Left cardiac atrium (tissue), 4 donors: Measurements from ENCODE around the gene CCR9. TPM values are rescaled to one million over a fixed set of nuclear protein-coding genes. Genes with fewer than 3 reads are reported as not detected.
"Not testable (repeated sequence)": the region's sequence is repeated elsewhere in the genome, so short reads cannot be mapped to it uniquely, and the experiment has no call there.

Experiments
- ATAC-seq, 2 donors: fragments of 200-7000 bp; cut with Tn5 transposase; one replicate each; pipeline ENCODE4 v1.9.1; 2020; ENCODE audit warnings: mild to moderate bottlenecking in 2 of 2, moderate library complexity in 2 of 2
- DNase-seq: peaks from one replicate; pipeline ENCODE4 v3.0.0-alpha.2; 2020
- intact Hi-C, 2 donors: fragments of 100-400 bp; cut with DNase I; formaldehyde crosslinking; loops; one replicate each; pipeline versions ENCODE4 v1.14.1 to v1.15.1; 2022 to 2023
- long read RNA-seq: library from polyadenylated mRNA; unstranded; transcript quantifications from one replicate; pipeline ENCODE4 v2.0.0, GENCODE V29; 2021
- total RNA-seq, 2 donors: library from RNA; stranded (reverse); fragmentation: NEBNext Ultra II Directional; extraction: Animal tissue kit (Norgen Biotek cat#: 25700); gene quantifications; one replicate each; pipeline ENCODE4 v1.2.1, GENCODE V29; 2021
- donor health status: DM: no; HTN: yes; CAD: no.
- donor health status: DM: no; HTN: yes; CAD: no; lungs with severe emphysema.
- donor health status: DM: yes; HTN: yes; CAD: no.
- donor health status: Dilated cardiomyopathy.

The CCR9 gene, protein sequence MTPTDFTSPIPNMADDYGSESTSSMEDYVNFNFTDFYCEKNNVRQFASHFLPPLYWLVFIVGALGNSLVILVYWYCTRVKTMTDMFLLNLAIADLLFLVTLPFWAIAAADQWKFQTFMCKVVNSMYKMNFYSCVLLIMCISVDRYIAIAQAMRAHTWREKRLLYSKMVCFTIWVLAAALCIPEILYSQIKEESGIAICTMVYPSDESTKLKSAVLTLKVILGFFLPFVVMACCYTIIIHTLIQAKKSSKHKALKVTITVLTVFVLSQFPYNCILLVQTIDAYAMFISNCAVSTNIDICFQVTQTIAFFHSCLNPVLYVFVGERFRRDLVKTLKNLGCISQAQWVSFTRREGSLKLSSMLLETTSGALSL
- not detected for total RNA-seq
- long read RNA-seq, result 0 reads

DNA sequence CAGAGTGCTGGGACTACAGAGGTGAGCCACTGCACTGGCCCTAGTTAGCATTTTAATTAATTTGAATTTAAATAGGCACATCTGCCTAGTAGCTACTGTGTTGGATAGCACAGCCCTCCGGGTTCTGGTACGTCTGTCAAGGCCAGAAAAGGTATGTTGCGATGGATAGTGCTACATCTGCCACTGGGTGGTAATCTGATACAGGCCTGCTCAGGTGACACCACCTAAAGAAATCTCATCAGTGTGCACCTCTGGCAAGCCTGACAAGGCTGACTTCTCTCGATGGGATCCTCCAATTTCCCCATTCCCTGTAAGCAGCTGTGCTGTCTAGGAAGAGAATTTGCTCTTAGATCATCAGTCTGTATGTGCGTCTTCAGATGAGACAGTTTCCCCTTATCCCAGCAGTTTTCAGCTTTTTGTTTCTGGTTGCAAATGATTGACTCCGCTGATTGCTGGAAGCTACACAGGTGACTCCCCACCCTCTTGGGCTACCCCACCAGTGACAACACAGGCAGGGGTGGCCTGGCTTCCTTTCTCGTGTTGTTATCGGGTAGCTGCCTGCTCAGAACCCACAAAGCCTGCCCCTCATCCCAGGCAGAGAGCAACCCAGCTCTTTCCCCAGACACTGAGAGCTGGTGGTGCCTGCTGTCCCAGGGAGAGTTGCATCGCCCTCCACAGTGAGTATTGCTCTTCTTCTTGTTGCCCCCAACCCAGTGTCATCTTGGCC, at the start of gene CCR9:
TSS of gene CCR9 (plus strand) at position 565 of the 727 bp plus-strand sequence. CDS start 8,391 bp downstream, outside the sequence.
- intact Hi-C loops, result no loop called here
- no peak for DNase-seq
- no peak for ATAC-seq

DNA sequence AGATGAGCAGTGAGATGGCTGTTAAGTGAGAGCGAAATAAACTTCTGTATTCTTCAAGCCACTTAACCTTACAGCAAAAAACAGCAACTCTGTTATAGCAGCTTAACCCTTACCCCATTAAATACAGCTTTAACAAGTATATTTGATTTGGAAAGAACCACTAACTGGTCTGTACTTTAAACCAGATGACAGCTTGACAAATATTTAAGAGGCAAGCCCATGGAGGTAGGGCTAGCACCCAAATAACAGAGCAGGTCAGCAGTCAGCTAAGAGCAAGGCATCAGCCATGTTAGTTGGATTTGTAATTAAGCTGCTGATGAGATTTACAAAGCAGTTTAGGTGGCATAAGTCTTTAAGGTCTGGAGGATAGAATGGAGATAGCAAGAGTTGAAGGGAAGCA, 47.9 kb upstream of the CCR9 start:
- intact Hi-C loops, result no loop called here
- ATAC-seq, result no peak
- DNase-seq, result no peak

DNA sequence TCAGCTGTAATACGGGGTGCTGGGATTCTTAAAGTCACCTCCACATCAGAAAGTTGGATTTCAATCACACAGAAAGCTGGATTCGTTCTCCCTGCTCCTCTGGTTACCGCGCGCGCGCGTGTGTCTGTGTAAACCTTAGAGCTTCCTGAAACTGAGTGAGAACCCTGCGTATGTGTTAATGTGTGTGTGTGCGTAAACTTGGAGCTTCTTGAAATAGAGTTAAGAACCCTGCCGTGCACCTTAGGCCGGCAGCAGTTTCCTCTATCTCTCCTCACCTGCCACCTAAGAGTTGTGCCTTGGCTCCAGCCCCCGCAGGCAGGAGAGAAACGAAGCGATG, 45.0 kb upstream of the CCR9 start:
- DNase-seq (no peak), ATAC-seq (peak; percentile 21 to 31)
- intact Hi-C loops, result no loop called here

DNA sequence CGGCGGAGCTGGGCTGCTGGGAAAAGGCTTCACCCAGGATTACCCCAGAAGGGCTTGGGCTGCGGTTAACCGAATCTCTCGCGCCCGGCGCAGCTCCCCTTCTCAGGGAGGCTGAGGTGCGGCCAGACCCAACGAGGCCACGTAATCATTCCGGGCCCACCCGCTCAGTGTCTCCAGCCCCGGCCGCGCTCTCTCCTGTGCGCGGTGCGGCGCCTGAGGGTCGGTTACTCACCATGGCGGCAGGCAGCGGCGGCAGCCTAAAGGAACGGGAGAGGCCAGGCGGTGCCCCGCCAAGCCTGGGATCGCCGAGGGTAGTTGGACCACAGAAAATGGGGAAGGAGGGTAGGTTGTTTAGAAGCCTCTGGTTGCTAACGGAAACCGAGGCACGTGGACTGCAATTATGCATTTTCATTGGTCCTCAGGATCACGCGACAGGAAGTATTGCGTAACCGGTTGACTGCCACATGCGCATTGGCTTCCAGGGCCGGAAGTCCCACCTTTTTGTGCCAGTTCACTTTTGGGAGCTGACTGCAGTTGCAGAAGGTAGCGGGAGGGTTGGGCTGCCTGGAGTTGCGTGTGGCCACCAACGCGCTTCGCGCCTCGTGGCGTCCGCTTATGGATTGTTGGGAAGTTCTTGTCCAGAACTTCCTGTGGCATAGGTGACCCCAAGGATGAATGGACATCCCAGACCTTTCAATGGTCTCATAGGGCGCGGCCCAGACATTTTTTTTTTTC, 44.4 kb upstream of the CCR9 start, which contains the start of gene LZTFL1:
TSS of gene LZTFL1 (minus strand) at position 363 of the 735 bp plus-strand sequence. CDS start at position 235, 128 bp downstream.
- intact Hi-C loops, result no loop called here
- peak; percentile 94 for DNase-seq
- ATAC-seq, result peak; percentile 98 to 100

DNA sequence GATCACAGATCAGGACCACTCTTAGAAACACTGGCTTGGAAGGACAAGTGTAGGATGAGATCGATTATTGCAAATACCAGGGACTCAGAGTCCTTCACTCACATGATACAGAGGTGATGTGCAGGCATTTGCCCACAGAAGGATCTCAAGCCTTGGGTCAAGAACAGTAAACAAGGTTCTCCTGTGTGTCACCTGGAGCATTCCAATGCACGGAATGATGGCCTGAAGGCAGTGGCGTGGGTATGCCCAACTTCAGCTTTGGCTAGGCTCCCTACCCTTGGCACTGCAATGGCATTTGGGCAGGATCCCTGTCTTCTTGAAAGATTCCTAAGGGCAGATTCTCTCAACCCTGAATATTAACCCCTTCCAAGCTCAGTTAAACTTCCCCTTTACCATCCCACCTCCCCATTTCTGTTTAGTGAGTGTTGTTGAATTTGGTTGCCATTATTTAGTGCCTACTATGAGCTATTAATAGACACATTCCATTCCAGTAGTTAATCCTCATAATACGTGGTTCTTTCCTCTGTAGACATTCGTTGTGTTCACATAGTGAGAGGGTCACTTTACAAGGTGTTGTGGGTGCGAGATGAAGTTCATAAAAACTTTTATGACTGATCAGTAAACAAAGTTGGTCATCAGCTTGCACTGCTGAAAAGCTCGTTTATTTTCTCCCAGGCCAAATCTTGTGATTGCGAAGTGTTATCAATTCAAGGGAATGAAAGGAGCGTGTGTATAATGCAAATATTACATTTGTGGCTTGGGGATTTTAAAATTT, 43.3 kb upstream of the CCR9 start:
- DNase-seq (no peak), ATAC-seq (no peak)
- intact Hi-C loops, result no loop called here

DNA sequence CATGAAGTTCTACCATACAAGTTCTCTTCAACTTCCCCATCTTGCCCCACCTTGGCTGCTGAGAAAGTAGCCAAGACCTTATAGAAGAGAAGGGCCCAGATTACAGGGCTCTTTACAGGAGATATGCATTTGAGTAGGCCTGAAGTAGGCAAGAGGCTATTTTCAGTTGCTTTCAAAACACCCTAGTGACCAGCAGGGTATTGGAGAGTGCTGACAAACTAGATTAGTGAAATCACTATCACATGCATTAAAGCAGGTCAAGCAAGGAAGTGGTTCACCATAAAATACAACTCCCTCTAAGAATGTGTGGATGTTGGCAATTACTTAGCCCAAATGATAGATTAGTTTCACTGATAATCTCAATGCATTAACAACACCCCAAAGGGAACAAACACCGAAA, 41.7 kb upstream of the CCR9 start:
- ATAC-seq (no peak), DNase-seq (no peak)
- intact Hi-C loops, result no loop called here

DNA sequence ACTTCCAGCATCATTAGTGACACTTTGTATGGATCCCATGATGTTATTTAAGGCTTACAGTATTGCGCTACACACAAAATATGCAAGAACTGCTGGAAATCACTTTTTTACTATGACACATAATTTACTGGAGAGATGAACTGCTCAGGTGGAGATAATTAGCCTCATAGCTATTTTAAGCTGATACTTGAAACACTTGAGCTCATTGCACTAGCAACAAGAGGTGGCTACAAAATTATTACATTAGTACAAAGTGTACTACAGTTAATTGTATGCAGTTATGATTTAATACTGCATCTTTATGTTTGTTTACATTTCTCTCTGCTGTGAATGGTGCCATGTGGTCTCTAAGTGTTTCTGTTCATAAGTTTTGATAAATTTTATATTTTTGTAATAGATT, 38.0 kb upstream of the CCR9 start:
- intact Hi-C loops, result no loop called here
- ATAC-seq (no peak), DNase-seq (no peak)

DNA sequence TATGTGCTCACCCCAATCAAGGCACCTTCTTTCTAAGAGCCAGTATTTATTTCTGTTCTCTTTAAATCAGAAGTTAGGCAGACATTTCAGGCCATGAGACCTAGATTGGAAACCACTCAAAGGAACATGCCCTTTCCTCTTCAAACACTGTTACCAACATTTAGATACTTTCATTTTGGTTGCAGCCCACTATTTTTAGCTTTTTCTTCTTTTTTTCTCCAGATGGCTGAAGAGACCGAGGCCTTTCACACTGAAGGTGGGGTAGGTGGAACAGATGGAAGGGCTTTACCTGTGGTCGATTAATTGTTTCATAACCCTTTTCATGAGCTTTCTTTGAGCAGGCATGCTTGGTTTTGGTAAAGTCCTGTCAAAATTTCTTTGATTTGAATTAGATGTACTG, 33.5 kb upstream of the CCR9 start:
- intact Hi-C loops, result no loop called here
- no peak for ATAC-seq

DNA sequence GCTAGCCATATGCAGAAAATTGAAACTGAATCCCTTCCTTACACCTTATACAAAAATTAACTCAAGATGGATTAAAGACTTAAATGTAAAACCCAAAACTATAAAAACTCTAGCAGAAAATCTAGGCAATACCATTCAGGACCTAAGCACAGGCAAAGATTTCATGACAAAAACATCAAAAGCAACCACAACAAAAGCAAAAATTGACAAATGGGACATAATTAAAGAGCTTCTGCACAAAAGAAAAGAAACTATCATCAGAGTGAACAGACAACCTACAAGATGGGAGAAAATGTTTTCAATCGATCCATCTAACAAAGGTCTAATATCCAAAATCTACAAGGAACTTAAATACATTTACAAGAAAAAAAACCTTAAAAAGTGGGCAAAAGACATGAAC, 30.0 kb upstream of the CCR9 start:
- ATAC-seq, DNase-seq, intact Hi-C loops: not testable (repeated sequence)

More for the DNA sequence above, 33.5 kb upstream of the CCR9 start:
- no peak for DNase-seq

DNA sequence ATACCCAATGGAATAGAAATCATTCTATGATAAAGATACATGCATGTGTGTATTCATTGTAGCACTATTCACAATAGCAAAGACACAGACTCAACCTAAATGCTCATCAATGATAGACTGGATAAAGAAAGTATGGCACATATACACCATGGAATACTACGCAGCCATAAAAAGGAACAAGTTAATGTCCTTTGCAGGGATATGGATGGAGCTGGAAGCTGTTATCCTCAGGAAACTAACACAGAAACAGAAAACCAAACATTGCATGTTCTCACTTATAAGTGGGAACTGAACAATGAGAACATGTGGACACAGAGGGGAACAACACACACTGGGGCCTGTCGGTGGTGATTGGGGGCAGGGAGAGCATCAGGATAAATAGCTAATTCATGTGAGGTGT, 29.3 kb upstream of the CCR9 start:
- intact Hi-C loops, DNase-seq, ATAC-seq: not testable (repeated sequence)

DNA sequence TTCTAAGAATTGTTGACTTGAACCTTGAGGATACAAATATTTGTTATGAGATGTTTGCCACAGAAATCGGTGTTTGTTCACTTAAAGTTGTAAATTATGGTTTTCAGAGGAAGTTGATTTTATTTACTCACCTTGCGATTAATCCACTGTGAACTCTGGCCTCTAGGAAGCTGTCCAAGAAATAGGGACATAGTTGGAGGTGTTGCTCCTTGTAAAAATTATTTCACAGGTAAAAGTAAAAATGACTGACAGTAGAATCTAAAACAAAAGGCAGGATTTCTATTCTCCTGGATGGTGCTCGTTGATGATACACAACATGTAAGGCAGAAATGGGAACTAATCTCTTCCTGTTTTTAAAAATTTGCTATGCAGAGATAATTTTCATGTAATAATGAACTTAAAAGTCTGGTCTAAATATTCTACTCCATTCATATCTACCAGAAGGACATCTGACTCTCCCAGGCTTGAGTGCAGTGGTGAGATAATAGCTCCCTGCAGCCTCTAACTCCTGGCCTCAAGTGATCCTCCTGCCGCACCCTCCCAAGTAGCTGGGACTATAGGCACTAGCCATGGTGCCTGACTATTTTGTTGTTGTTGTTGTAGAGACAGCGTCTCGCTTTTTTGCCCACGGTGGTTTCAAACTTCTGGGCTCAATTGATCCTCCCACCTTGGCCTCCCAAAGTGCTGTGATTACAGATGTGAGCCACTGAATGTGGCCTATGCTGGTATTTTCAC, 27.4 kb upstream of the CCR9 start:
- DNase-seq, result no peak
- ATAC-seq, result no peak
- intact Hi-C loops, result no loop called here

DNA sequence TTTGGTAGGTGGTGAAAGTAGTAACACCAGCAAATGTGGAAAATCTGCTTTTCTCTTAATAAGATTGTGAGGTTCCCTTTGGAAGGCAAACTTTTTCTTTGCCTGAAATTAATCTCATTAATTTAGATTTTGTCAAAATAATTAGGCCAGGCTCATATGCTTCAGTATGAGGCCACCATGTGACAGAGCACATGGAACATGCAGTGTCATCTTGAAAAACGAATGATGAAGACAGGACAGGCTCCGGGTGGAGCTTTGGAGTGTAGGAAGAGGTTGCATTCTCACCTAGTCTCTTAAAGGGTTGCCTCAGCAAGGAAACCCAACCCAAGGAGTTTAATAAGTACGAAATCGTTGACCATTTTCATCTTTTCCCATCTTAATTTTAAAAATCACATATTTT, 25.9 kb upstream of the CCR9 start:
- DNase-seq (no peak), ATAC-seq (no peak)
- intact Hi-C loops, result no loop called here

DNA sequence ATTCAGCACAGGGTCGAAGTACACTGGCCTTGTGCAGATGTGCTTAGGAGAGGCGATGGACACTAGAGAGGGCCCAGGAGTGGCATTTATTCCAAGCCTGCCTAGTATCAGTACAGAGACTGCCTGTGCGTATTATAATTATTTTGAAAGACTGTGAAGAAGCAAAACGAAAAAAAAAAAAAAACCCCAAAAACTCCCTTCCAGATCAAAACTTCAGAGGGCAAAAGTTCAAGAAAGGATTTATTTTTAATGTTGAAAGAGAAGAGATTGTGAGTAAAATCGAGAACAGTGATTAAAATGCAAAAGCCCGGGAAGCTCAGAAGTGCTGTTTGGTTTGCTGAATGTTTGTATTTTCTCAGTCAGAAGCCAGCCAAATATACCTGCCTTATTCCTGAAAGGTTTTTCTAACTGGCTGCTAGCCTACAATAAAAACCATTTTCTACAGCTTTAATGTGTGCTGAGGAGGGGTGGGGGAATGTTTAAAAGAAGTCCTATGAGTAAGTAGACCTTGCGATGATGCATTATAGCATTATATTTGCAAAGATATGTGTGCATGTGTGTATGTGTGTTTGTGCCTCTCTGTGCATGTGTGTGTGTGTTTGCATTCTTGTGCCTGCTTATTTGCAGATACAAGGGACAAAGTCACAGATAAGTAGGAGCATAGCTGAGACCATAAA, 25.2 kb upstream of the CCR9 start:
- ATAC-seq, result no peak
- DNase-seq, result no peak
- intact Hi-C loops, result no loop called here

DNA sequence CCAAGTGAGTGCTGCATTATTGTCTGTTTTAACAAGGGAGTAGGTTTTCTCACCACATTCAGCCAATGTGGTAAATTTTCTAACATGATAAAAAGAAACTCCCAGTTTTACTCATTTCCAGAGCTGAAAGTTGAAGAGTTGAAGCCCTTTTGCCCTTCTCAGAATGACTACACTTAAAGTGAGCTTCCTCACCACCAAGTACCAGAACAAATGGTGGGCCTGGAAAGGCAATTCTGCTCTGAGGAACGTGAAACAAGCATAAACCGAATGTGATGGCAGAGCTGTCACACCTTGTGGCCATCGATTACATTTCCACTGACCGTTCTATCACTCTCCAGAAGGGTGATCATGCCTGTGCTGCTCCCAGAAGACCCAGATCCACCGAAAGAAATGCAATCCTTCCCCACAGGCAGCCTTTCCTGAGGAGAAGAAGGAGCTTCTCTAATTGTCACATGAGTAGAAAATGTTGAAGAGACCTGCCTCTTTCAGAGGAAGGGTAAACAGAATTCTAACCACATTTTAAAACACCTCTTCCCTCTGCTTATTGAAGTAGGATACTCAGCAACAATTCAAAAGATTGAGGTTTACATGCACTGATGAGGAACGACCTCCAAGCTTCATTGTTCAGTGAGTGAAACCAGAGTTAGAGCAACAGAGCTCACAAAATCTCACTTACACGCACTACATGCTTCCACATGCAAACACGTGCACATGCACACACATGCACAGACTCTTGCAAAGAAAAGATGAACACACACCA, 21.4 kb upstream of the CCR9 start:
- DNase-seq, result no peak
- intact Hi-C loops, result no loop called here
- ATAC-seq, result no peak

DNA sequence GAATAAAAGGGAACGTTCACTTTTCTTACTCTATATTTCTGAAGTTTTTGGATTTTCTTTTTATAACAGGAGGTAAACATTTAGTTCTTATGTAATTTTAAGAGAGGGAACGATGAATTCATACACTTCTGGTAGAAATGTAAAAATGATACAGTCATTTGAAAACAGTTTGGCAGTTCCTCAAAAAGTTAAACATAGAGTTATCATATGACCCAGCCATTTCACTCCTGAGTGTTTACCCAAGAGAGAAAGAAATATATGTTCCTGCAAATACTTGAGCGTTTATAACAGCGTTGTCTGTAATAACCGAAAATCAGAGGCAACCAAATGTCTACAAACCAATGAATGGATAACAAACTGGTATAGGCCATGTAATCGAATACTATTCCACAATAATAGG, 20.8 kb upstream of the CCR9 start:
- intact Hi-C loops, result no loop called here
- DNase-seq (no peak), ATAC-seq (no peak)

DNA sequence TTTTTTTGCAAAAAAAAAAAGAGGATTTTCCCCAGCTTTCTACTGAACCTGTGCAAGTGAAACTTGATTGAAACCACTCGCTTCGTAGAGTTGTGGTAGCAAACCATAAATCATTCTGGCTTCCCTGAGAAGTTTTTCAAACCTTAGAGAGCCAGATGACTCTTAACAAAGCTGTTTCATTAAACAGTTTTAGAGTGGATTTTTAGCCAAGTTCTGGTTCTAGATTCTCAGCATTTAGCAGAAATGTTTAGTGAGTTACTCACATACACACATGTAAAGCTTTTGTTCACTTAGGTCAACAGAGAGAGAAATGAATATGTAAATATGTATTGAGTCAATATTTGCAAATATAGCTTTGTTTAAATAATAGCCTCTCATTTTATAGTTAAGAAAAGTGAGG, 18.1 kb upstream of the CCR9 start:
- ATAC-seq (no peak), DNase-seq (no peak)
- intact Hi-C loops, result no loop called here

DNA sequence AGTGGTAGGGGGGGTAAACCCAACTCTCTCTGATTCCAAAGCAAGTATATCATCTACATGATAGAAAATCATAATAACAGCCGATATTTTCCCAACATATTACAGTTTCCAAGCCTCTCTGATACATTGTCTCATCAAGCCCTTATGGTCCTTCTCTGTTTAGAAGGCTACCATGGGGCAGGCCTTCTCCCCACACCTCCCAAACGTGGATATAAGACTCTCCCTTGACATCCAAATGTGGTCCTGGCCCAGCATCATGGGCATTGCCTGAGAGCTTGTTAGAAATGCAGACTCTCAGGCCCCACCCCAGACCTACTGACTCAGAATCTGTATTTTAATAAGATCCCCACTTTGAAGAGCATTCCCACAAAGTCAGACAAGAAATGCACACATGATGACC, 17.7 kb upstream of the CCR9 start:
- ATAC-seq (no peak), DNase-seq (no peak)
- intact Hi-C loops, result no loop called here
